ENCODE results near the gene OR9G1. TPM values are rescaled to one million over a fixed set of nuclear protein-coding genes. Genes with fewer than 3 reads are reported as not detected.

The OR9G1 gene
- total RNA-seq, 1 donor = not detected

- Histone ChIP-seq H3K36me3 (ENCODE audit: insufficient read depth, low read length) (no peaks in the 10 kb centered on the region), H3K4me3 (ENCODE audit: insufficient read depth, low read length) (no peak within 1 kb of the TSS), H2AFZ (ENCODE audit: low read length) (no peak within 1 kb of the TSS), H3K27me3 (ENCODE audit: insufficient read depth, low read length) (no peaks in the 10 kb centered on the region), H3K79me2 (ENCODE audit: insufficient read depth, low read length) (no peaks in the 10 kb centered on the region), H3K9me3 (ENCODE audit: low read depth, low read length) (no peaks in the 10 kb centered on the region), H3K27ac (ENCODE audit: low read depth, low read length) (no peak within 1 kb of the TSS), H4K20me1 (ENCODE audit: insufficient read depth, low read length) (no peaks in the 10 kb centered on the region), H3K4me2 (ENCODE audit: insufficient read depth, low read length) (no peak within 1 kb of the TSS), H3K4me1 (ENCODE audit: insufficient read depth, low read length) (no peaks in the 10 kb centered on the region)
- DNase-seq (ENCODE audit: insufficient read length, low spot score, missing footprints) = no peak
- no peak for TF ChIP-seq CTCF (IDR thresholded peaks at IDR 0.05; ENCODE audit: extremely low read depth, low read depth, low read length)
Observed at GRCh38 chr11:56748597-56748996, 49.7 kb downstream of the OR9G1 start, which contains the start of gene OR9G4. OR9G4 (minus strand) TSS chr11:56748697; CDS start chr11:56743766, 4,931 bp downstream.

DNA sequence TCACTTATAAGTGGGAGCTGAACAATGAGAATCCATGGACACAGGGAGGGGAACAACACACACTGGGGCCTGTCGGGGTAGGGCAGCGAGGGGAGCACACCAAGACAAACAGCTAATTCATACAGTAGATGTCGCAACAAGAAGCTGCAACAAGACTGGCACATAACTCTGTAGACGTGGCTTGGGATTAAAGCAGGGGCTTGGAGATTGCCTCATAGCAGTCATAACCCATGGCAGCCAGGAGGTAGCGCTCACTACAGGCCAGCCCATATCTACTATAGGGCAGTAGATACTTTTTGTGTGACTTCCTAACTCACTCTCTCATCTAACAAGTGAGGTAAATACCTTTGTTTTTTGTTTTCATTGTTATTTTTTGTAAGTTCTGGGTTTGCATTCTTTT is 51.3 kb downstream of the OR9G1 start:
- H3K4me2 ChIP-seq (ENCODE audit: insufficient read depth, low read length) = no peak overlapping the region
- no peaks in the 10 kb centered on the region for H3K4me1 ChIP-seq (ENCODE audit: insufficient read depth, low read length)
- H3K79me2 ChIP-seq (ENCODE audit: insufficient read depth, low read length) = no peaks in the 10 kb centered on the region
- H3K36me3 ChIP-seq (ENCODE audit: insufficient read depth, low read length) = no peaks in the 10 kb centered on the region
- H3K27me3 ChIP-seq (ENCODE audit: insufficient read depth, low read length) = no peaks in the 10 kb centered on the region
- H3K27ac ChIP-seq (ENCODE audit: low read depth, low read length) = no peak overlapping the region
- H4K20me1 ChIP-seq (ENCODE audit: insufficient read depth, low read length) = no peaks in the 10 kb centered on the region
- H3K9me3 ChIP-seq (ENCODE audit: low read depth, low read length) = no peaks in the 10 kb centered on the region
- no peak overlapping the region for H3K4me3 ChIP-seq (ENCODE audit: insufficient read depth, low read length)
- TF ChIP-seq CTCF (IDR thresholded peaks at IDR 0.05; ENCODE audit: extremely low read depth, low read depth, low read length) = no peak
- DNase-seq (ENCODE audit: insufficient read length, low spot score, missing footprints) = no peak
- no peak overlapping the region for H2AFZ ChIP-seq (ENCODE audit: low read length)

- TF ChIP-seq CTCF (IDR thresholded peaks at IDR 0.05; ENCODE audit: extremely low read depth, low read depth, low read length) = no peak
- Histone ChIP-seq H3K4me3 (ENCODE audit: insufficient read depth, low read length) (no peak overlapping the region), H3K4me2 (ENCODE audit: insufficient read depth, low read length) (no peak overlapping the region), H3K79me2 (ENCODE audit: insufficient read depth, low read length) (no peaks in the 10 kb centered on the region), H3K4me1 (ENCODE audit: insufficient read depth, low read length) (no peaks in the 10 kb centered on the region), H3K27ac (ENCODE audit: low read depth, low read length) (no peak overlapping the region), H3K36me3 (ENCODE audit: insufficient read depth, low read length) (no peaks in the 10 kb centered on the region), H3K9me3 (ENCODE audit: low read depth, low read length) (no peaks in the 10 kb centered on the region), H3K27me3 (ENCODE audit: insufficient read depth, low read length) (no peaks in the 10 kb centered on the region), H2AFZ (ENCODE audit: low read length) (no peak overlapping the region), H4K20me1 (ENCODE audit: insufficient read depth, low read length) (no peaks in the 10 kb centered on the region)
- DNase-seq (ENCODE audit: insufficient read length, low spot score, missing footprints) = no peak
Observed at GRCh38 chr11:56751480-56751879, 52.6 kb downstream of the OR9G1 start.

Small RNA genes within 50 kb of the gene (small RNA-seq; reads per million reads assigned to genes)
- gene AP001803.1 = not detected
- gene AP004245.1 = not detected
- not detected for gene MIR6128

Other genes starting within 250 kb of the OR9G1 start
- not detected in 2 replicates for gene OR5M3, start 225.7 kb upstream of the OR9G1 start, total RNA-seq
- gene OR5M8, start 207.7 kb upstream of the OR9G1 start, total RNA-seq = not detected in 2 replicates
- not detected in 2 replicates for gene OR5M11, start 155.8 kb upstream of the OR9G1 start, total RNA-seq
- not detected in 2 replicates for gene OR5M10, start 121.4 kb upstream of the OR9G1 start, total RNA-seq
- not detected in 2 replicates for gene OR5M1, start 84.2 kb upstream of the OR9G1 start, total RNA-seq
- gene OR5AP2, start 56.7 kb upstream of the OR9G1 start, total RNA-seq = not detected in 2 replicates
- gene OR5AR1, start 35.4 kb upstream of the OR9G1 start, total RNA-seq = not detected in 2 replicates
- gene OR9G4, start 49.6 kb downstream of the OR9G1 start, total RNA-seq = not detected in 2 replicates